Activated naive CD8-positive, alpha-beta T cell treated with anti-CD3 and anti-CD28 coated beads, Interleukin-2, amount 50 U/mL, for 16 hours (primary cell): Measurements from ENCODE around the gene IRAG1.
"Not testable (repeated sequence)": the region's sequence is repeated elsewhere in the genome, so short reads cannot be mapped to it uniquely, and the experiment has no call there.

ENCODE experiments used
- DNase-seq: peaks from one replicate; pipeline ENCODE4 v3.0.0-alpha.2; 2020; ENCODE audit warnings: low read depth, low spot score

The IRAG1 gene

GRCh38 chr11:10701982-10702381 is 8.4 kb upstream of the IRAG1 start:
- DNase-seq, result no peak

- DNase-seq, result no peak
Measured at GRCh38 chr11:10699072-10699471, 5.5 kb upstream of the IRAG1 start.

GRCh38 chr11:10697323-10697620 is 3.7 kb upstream of the IRAG1 start:
- no peak for DNase-seq

GRCh38 chr11:10696468-10697322 is 3.1 kb upstream of the IRAG1 start:
- DNase-seq, result no peak

GRCh38 chr11:10695833-10696232 is 2.3 kb upstream of the IRAG1 start:
- no peak for DNase-seq

- DNase-seq, result no peak
Measured at GRCh38 chr11:10694486-10695239, 1.1 kb upstream of the IRAG1 start.

- no peak for DNase-seq
Measured at GRCh38 chr11:10692531-10693115, 932 bp downstream of the IRAG1 start.

GRCh38 chr11:10688401-10688800 is 5.2 kb downstream of the IRAG1 start:
- DNase-seq, result no peak

- DNase-seq, result no peak
Measured at GRCh38 chr11:10686311-10686710, 7.2 kb downstream of the IRAG1 start.

GRCh38 chr11:10683429-10683828 is 10.1 kb downstream of the IRAG1 start:
- DNase-seq, result no peak

- no peak for DNase-seq
Measured at GRCh38 chr11:10680956-10681487, 12.5 kb downstream of the IRAG1 start.

GRCh38 chr11:10680279-10680678 is 13.3 kb downstream of the IRAG1 start:
- DNase-seq, result not testable (repeated sequence)

GRCh38 chr11:10679644-10680043 is 13.9 kb downstream of the IRAG1 start:
- no peak for DNase-seq

- DNase-seq, result no peak
Measured at GRCh38 chr11:10678101-10678500, 15.5 kb downstream of the IRAG1 start.

GRCh38 chr11:10676919-10677318 is 16.6 kb downstream of the IRAG1 start:
- no peak for DNase-seq

- no peak for DNase-seq
Measured at GRCh38 chr11:10674911-10675440, 18.6 kb downstream of the IRAG1 start.

GRCh38 chr11:10674440-10674855 is 19.1 kb downstream of the IRAG1 start:
- no peak for DNase-seq

GRCh38 chr11:10673501-10674062 is 20.0 kb downstream of the IRAG1 start:
- DNase-seq, result no peak

GRCh38 chr11:10670099-10670498 is 23.5 kb downstream of the IRAG1 start:
- no peak for DNase-seq

- no peak for DNase-seq
Measured at GRCh38 chr11:10669258-10670033, 24.1 kb downstream of the IRAG1 start.

- DNase-seq, result no peak
Measured at GRCh38 chr11:10667521-10667885, 26.1 kb downstream of the IRAG1 start.
